HCT116 (cell line): ENCODE data around the gene CADPS2. TPM values are rescaled to one million over a fixed set of nuclear protein-coding genes. Genes with fewer than 3 reads are reported as not detected.

Source experiments
- ATAC-seq: fragments of 200-7000 bp; cut with Tn5 transposase; 2 replicates; pipeline ENCODE4 v1.9.1; 2020; ENCODE audit warnings: mild to moderate bottlenecking, moderate library complexity
- BruUV-seq: library from RNA; stranded (reverse); fragments of 400-500 nt; replicated peaks from 2 replicates; lab custom pipeline; 2021; lab: Mats Ljungman, UMichigan
- CTCF ChIA-PET: fragments of 300-600 bp; sonication (Branson Sonifier 250); formaldehyde crosslinking; loops from one replicate; lab custom pipeline; 2021; ENCODE audit warnings: antibody characterized with exemption; lab: Charles Lee
- POLR2A ChIA-PET: fragments of 300-600, 350-600 bp; sonication (Branson Sonifier 250); formaldehyde crosslinking; loops from one replicate; lab custom pipeline; 2021; ENCODE audit warnings: antibody characterized with exemption; lab: Charles Lee
- RAD21 ChIA-PET, 2 experiments: fragments of 300-600 bp; sonication (Branson Sonifier 250); formaldehyde crosslinking; loops; one replicate each; lab custom pipeline; 2023; ENCODE audit warnings: low total read pairs in 2 of 2; ENCODE audit not compliant: uncharacterized antibody in 2 of 2, unreplicated experiment in 2 of 2, low non-redundant PET in 1 of 2; lab: Charles Lee
- DNase-seq: peaks from one replicate; pipeline ENCODE4 v3.0.0-alpha.2; 2010; ENCODE audit warnings: low read depth, low spot score
- H2AFZ ChIP-seq: fragments of 200-600 bp; shearing (Covaris generic), sonication (generic); 2 replicates; pipeline ENCODE4 v1.6.1; 2017; ENCODE audit warnings: low read depth, mixed run types, mixed read lengths, antibody characterized with exemption, low read length; ENCODE audit not compliant: poor library complexity, severe bottlenecking
- H3K27ac ChIP-seq: 2 replicates; pipeline ENCODE4 v1.5.1; 2012; ENCODE audit warnings: low read depth, low read length
- H3K27me3 ChIP-seq: fragments of 200-600 bp; sonication (generic); 2 replicates; pipeline ENCODE4 v1.6.1; 2016; ENCODE audit warnings: mixed run types, low read length, mixed read lengths; ENCODE audit not compliant: insufficient read depth
- H3K36me3 ChIP-seq, 2 experiments: fragments of 200-500 bp in 1 of 2; fragments of 200-600 bp in 1 of 2; sonication (Bioruptor generic) in 1 of 2; sonication (generic) in 1 of 2; 2 replicates each; pipeline versions ENCODE4 v1.5.1 to v1.6.1; 2014 to 2016; ENCODE audit warnings: low read length in 2 of 2, inconsistent platforms in 1 of 2, mixed read lengths in 1 of 2, mixed run types in 1 of 2; ENCODE audit not compliant: insufficient read depth in 2 of 2, control insufficient read depth in 1 of 2
- H3K4me1 ChIP-seq, 2 experiments: fragments of 200-600 bp in 1 of 2; sonication (generic) in 1 of 2; 2 replicates each; pipeline versions ENCODE4 v1.5.1 to v1.6.1; 2012 to 2017; ENCODE audit warnings: low read length in 2 of 2, inconsistent platforms in 1 of 2, mild to moderate bottlenecking in 1 of 2, mixed read lengths in 1 of 2, mixed run types in 1 of 2, moderate library complexity in 1 of 2; ENCODE audit not compliant: insufficient read depth in 2 of 2, control insufficient read depth in 1 of 2
- H3K4me2 ChIP-seq: fragments of 200-600 bp; sonication (generic); 2 replicates; pipeline ENCODE4 v1.6.1; 2017; ENCODE audit warnings: mixed run types, low read length, mixed read lengths
- H3K4me3 ChIP-seq, 2 experiments: fragments of 200-600 bp in 1 of 2; sonication (generic) in 1 of 2; replicated peaks in 1 of 2; 2 replicates each; pipeline ENCODE4 v1.5.1; 2011 to 2016; ENCODE audit warnings: low read length in 2 of 2, control low read depth in 1 of 2, low read depth in 1 of 2, mild to moderate bottlenecking in 1 of 2, mixed read lengths in 1 of 2, mixed run types in 1 of 2
- H3K79me2 ChIP-seq: fragments of 200-600 bp; sonication (generic); 2 replicates; pipeline ENCODE4 v1.6.1; 2017; ENCODE audit warnings: mild to moderate bottlenecking, mixed run types, low read length, moderate library complexity, mixed read lengths; ENCODE audit not compliant: insufficient read depth
- H3K9ac ChIP-seq: fragments of 200-600 bp; sonication (generic); 2 replicates; pipeline ENCODE4 v1.6.1; 2016; ENCODE audit warnings: low read length, mixed read lengths
- H3K9me2 ChIP-seq: fragments of 200-600 bp; sonication (generic), shearing (Covaris generic); 2 replicates; pipeline ENCODE4 v1.6.1; 2017; ENCODE audit warnings: mixed run types, mild to moderate bottlenecking, moderate library complexity; ENCODE audit not compliant: insufficient read depth
- H3K9me3 ChIP-seq, 2 experiments: fragments of 200-500 bp in 1 of 2; fragments of 200-600 bp in 1 of 2; sonication (Bioruptor generic) in 1 of 2; sonication (generic) in 1 of 2; 2 replicates each; pipeline ENCODE4 v1.6.1; 2014 to 2017; ENCODE audit warnings: low read length in 2 of 2, mixed read lengths in 2 of 2, inconsistent platforms in 1 of 2, low read depth in 1 of 2, mild to moderate bottlenecking in 1 of 2, mixed run types in 1 of 2, moderate library complexity in 1 of 2; ENCODE audit not compliant: control insufficient read depth in 1 of 2, insufficient read depth in 1 of 2
- H4K20me1 ChIP-seq: fragments of 200-600 bp; sonication (generic), shearing (Covaris generic); 2 replicates; pipeline ENCODE4 v1.6.1; 2017; ENCODE audit warnings: mixed run types, mild to moderate bottlenecking, moderate library complexity; ENCODE audit not compliant: insufficient read depth
- EGR1 ChIP-seq: IDR thresholded peaks from 2 replicates; pipeline ENCODE4 v1.6.1; 2012; ENCODE audit warnings: low read depth
- EZH2 ChIP-seq: fragments of 200-600 bp; sonication (generic); IDR thresholded peaks from 2 replicates; pipeline ENCODE4 v1.6.1; 2017; ENCODE audit warnings: antibody characterized with exemption, mixed run types
- JUND ChIP-seq: IDR thresholded peaks from 2 replicates; pipeline ENCODE4 v1.6.1; 2012
- SIN3A ChIP-seq: IDR thresholded peaks from 2 replicates; pipeline ENCODE4 v1.6.1; 2012; ENCODE audit warnings: low read depth
- ZFX ChIP-seq: fragments of 450-650 bp; IDR thresholded peaks from 2 replicates; pipeline ENCODE4 v1.6.1; 2017
- intact Hi-C: fragments of 100-400 bp; cut with micrococcal nuclease; formaldehyde crosslinking; loops from 2 replicates; pipeline ENCODE4 v1.10.0; 2022
- total RNA-seq: library from RNA; stranded (reverse); gene quantifications from one replicate; pipeline ENCODE4 v1.2.1, GENCODE V29; 2021; ENCODE audit not compliant: unreplicated experiment
- TF ChIP-seq, protein P1 (sequence below): IDR thresholded peaks from 2 replicates; pipeline ENCODE4 v1.6.1; 2011; ENCODE audit warnings: mild to moderate bottlenecking, low read length, moderate library complexity; ENCODE audit not compliant: insufficient replicate concordance; ENCODE audit errors: extremely low read depth
- TF ChIP-seq, protein P2 (sequence below): IDR thresholded peaks from 2 replicates; pipeline ENCODE4 v1.6.1; 2012; ENCODE audit warnings: low read depth

CADPS2 gene
- total RNA-seq, 1 experiment from 2014 or later, result 7.5 TPM

DNA sequence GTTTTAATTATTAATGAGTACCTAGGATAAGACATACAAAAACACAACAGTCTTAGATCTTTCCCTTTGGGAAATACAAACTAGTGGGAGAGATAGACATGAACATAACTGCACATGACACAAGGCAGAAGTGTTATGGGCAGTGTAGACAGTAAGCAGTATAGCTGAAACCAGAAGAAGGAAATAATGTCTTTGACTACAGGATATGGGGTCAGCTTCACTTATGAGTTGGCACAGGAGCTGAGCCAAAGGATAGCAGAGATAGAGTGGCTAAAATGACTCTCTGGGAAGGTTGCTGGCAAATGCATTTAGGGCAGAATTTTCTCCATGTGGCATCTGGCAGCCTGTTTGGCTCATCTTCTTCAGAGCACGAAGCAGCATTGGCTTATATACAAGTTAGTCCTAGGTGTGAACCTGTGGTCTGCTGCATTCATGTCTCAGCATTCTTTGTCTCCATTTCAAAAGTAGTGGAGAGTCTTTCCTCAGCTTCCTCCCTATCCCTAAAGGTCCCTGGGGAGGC, 521.4 kb downstream of the CADPS2 start:
- no TSS peak for BruUV-seq
- CTCF ChIA-PET, result interaction anchor here (0.7 kb wide), 1 partner anchor 68 kb away, joined by 5 read pairs; no protein-coding TSS in a partner anchor
- Histone ChIP-seq H3K36me3 (no peaks in the 10 kb centered on the region), H3K4me1 (no peaks in the 10 kb centered on the region), H3K79me2 (no peaks in the 10 kb centered on the region), H3K4me2 (no peak overlapping the region), H2AFZ (no peak overlapping the region), H3K9me3 (no peaks in the 10 kb centered on the region), H3K9me2 (no peaks in the 10 kb centered on the region), H4K20me1 (no peaks in the 10 kb centered on the region), H3K27ac (no peak overlapping the region), H3K9ac (no peak overlapping the region), H3K4me3 (no peak overlapping the region), H3K27me3 (no peaks in the 10 kb centered on the region)
- POLR2A ChIA-PET, result no interaction called here
- intact Hi-C loops, result no loop called here
- TF ChIP-seq ZFX (no peak), EGR1 (no peak), SIN3A (no peak), JUND (no peak), EZH2 (no peak)
- TF ChIP-seq, protein P1, sequence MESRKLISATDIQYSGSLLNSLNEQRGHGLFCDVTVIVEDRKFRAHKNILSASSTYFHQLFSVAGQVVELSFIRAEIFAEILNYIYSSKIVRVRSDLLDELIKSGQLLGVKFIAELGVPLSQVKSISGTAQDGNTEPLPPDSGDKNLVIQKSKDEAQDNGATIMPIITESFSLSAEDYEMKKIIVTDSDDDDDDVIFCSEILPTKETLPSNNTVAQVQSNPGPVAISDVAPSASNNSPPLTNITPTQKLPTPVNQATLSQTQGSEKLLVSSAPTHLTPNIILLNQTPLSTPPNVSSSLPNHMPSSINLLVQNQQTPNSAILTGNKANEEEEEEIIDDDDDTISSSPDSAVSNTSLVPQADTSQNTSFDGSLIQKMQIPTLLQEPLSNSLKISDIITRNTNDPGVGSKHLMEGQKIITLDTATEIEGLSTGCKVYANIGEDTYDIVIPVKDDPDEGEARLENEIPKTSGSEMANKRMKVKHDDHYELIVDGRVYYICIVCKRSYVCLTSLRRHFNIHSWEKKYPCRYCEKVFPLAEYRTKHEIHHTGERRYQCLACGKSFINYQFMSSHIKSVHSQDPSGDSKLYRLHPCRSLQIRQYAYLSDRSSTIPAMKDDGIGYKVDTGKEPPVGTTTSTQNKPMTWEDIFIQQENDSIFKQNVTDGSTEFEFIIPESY, result no peak
- TF ChIP-seq, protein P2, sequence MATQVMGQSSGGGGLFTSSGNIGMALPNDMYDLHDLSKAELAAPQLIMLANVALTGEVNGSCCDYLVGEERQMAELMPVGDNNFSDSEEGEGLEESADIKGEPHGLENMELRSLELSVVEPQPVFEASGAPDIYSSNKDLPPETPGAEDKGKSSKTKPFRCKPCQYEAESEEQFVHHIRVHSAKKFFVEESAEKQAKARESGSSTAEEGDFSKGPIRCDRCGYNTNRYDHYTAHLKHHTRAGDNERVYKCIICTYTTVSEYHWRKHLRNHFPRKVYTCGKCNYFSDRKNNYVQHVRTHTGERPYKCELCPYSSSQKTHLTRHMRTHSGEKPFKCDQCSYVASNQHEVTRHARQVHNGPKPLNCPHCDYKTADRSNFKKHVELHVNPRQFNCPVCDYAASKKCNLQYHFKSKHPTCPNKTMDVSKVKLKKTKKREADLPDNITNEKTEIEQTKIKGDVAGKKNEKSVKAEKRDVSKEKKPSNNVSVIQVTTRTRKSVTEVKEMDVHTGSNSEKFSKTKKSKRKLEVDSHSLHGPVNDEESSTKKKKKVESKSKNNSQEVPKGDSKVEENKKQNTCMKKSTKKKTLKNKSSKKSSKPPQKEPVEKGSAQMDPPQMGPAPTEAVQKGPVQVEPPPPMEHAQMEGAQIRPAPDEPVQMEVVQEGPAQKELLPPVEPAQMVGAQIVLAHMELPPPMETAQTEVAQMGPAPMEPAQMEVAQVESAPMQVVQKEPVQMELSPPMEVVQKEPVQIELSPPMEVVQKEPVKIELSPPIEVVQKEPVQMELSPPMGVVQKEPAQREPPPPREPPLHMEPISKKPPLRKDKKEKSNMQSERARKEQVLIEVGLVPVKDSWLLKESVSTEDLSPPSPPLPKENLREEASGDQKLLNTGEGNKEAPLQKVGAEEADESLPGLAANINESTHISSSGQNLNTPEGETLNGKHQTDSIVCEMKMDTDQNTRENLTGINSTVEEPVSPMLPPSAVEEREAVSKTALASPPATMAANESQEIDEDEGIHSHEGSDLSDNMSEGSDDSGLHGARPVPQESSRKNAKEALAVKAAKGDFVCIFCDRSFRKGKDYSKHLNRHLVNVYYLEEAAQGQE, result no peak
- ATAC-seq (no peak), DNase-seq (no peak)
- RAD21 ChIA-PET, result no interaction called here
